HCT116 (cell line): ENCODE results near the gene DCLRE1B. TPM values are rescaled to one million over a fixed set of nuclear protein-coding genes. Genes with fewer than 3 reads are reported as not detected.

Experiments used
- ATAC-seq: fragments of 200-7000 bp; cut with Tn5 transposase; 2 replicates; pipeline ENCODE4 v1.9.1; 2020; ENCODE audit warnings: mild to moderate bottlenecking, moderate library complexity
- BruUV-seq: library from RNA; stranded (reverse); fragments of 400-500 nt; replicated peaks from 2 replicates; lab custom pipeline; 2021; lab: Mats Ljungman, UMichigan
- CTCF ChIA-PET: fragments of 300-600 bp; sonication (Branson Sonifier 250); formaldehyde crosslinking; loops from one replicate; lab custom pipeline; 2021; ENCODE audit warnings: antibody characterized with exemption; lab: Charles Lee
- POLR2A ChIA-PET: fragments of 300-600, 350-600 bp; sonication (Branson Sonifier 250); formaldehyde crosslinking; loops from one replicate; lab custom pipeline; 2021; ENCODE audit warnings: antibody characterized with exemption; lab: Charles Lee
- RAD21 ChIA-PET, 2 experiments: fragments of 300-600 bp; sonication (Branson Sonifier 250); formaldehyde crosslinking; loops; one replicate each; lab custom pipeline; 2023; ENCODE audit warnings: low total read pairs in 2 of 2; ENCODE audit not compliant: uncharacterized antibody in 2 of 2, unreplicated experiment in 2 of 2, low non-redundant PET in 1 of 2; lab: Charles Lee
- DNase-seq: peaks from one replicate; pipeline ENCODE4 v3.0.0-alpha.2; 2010; ENCODE audit warnings: low read depth, low spot score
- H2AFZ ChIP-seq: fragments of 200-600 bp; shearing (Covaris generic), sonication (generic); 2 replicates; pipeline ENCODE4 v1.6.1; 2017; ENCODE audit warnings: low read depth, mixed run types, mixed read lengths, antibody characterized with exemption, low read length; ENCODE audit not compliant: poor library complexity, severe bottlenecking
- H3K27ac ChIP-seq: 2 replicates; pipeline ENCODE4 v1.5.1; 2012; ENCODE audit warnings: low read depth, low read length
- H3K27me3 ChIP-seq: fragments of 200-600 bp; sonication (generic); 2 replicates; pipeline ENCODE4 v1.6.1; 2016; ENCODE audit warnings: mixed run types, low read length, mixed read lengths; ENCODE audit not compliant: insufficient read depth
- H3K36me3 ChIP-seq, 2 experiments: fragments of 200-500 bp in 1 of 2; fragments of 200-600 bp in 1 of 2; sonication (Bioruptor generic) in 1 of 2; sonication (generic) in 1 of 2; 2 replicates each; pipeline versions ENCODE4 v1.5.1 to v1.6.1; 2014 to 2016; ENCODE audit warnings: low read length in 2 of 2, inconsistent platforms in 1 of 2, mixed read lengths in 1 of 2, mixed run types in 1 of 2; ENCODE audit not compliant: insufficient read depth in 2 of 2, control insufficient read depth in 1 of 2
- H3K4me1 ChIP-seq, 2 experiments: fragments of 200-600 bp in 1 of 2; sonication (generic) in 1 of 2; 2 replicates each; pipeline versions ENCODE4 v1.5.1 to v1.6.1; 2012 to 2017; ENCODE audit warnings: low read length in 2 of 2, inconsistent platforms in 1 of 2, mild to moderate bottlenecking in 1 of 2, mixed read lengths in 1 of 2, mixed run types in 1 of 2, moderate library complexity in 1 of 2; ENCODE audit not compliant: insufficient read depth in 2 of 2, control insufficient read depth in 1 of 2
- H3K4me2 ChIP-seq: fragments of 200-600 bp; sonication (generic); 2 replicates; pipeline ENCODE4 v1.6.1; 2017; ENCODE audit warnings: mixed run types, low read length, mixed read lengths
- H3K4me3 ChIP-seq, 2 experiments: fragments of 200-600 bp in 1 of 2; sonication (generic) in 1 of 2; replicated peaks in 1 of 2; 2 replicates each; pipeline ENCODE4 v1.5.1; 2011 to 2016; ENCODE audit warnings: low read length in 2 of 2, control low read depth in 1 of 2, low read depth in 1 of 2, mild to moderate bottlenecking in 1 of 2, mixed read lengths in 1 of 2, mixed run types in 1 of 2
- H3K79me2 ChIP-seq: fragments of 200-600 bp; sonication (generic); 2 replicates; pipeline ENCODE4 v1.6.1; 2017; ENCODE audit warnings: mild to moderate bottlenecking, mixed run types, low read length, moderate library complexity, mixed read lengths; ENCODE audit not compliant: insufficient read depth
- H3K9ac ChIP-seq: fragments of 200-600 bp; sonication (generic); 2 replicates; pipeline ENCODE4 v1.6.1; 2016; ENCODE audit warnings: low read length, mixed read lengths
- H3K9me2 ChIP-seq: fragments of 200-600 bp; sonication (generic), shearing (Covaris generic); 2 replicates; pipeline ENCODE4 v1.6.1; 2017; ENCODE audit warnings: mixed run types, mild to moderate bottlenecking, moderate library complexity; ENCODE audit not compliant: insufficient read depth
- H3K9me3 ChIP-seq, 2 experiments: fragments of 200-500 bp in 1 of 2; fragments of 200-600 bp in 1 of 2; sonication (Bioruptor generic) in 1 of 2; sonication (generic) in 1 of 2; 2 replicates each; pipeline ENCODE4 v1.6.1; 2014 to 2017; ENCODE audit warnings: low read length in 2 of 2, mixed read lengths in 2 of 2, inconsistent platforms in 1 of 2, low read depth in 1 of 2, mild to moderate bottlenecking in 1 of 2, mixed run types in 1 of 2, moderate library complexity in 1 of 2; ENCODE audit not compliant: control insufficient read depth in 1 of 2, insufficient read depth in 1 of 2
- H4K20me1 ChIP-seq: fragments of 200-600 bp; sonication (generic), shearing (Covaris generic); 2 replicates; pipeline ENCODE4 v1.6.1; 2017; ENCODE audit warnings: mixed run types, mild to moderate bottlenecking, moderate library complexity; ENCODE audit not compliant: insufficient read depth
- ATF3 ChIP-seq: IDR thresholded peaks from 2 replicates; pipeline ENCODE4 v1.6.1; 2012
- EGR1 ChIP-seq: IDR thresholded peaks from 2 replicates; pipeline ENCODE4 v1.6.1; 2012; ENCODE audit warnings: low read depth
- EZH2phosphoT487 ChIP-seq: fragments of 200-600 bp; IDR thresholded peaks from 2 replicates; pipeline ENCODE4 v1.6.1; 2018; ENCODE audit warnings: antibody characterized with exemption, borderline replicate concordance
- FOSL1 ChIP-seq: IDR thresholded peaks from 2 replicates; pipeline ENCODE4 v1.6.1; 2012; ENCODE audit warnings: low read depth
- JUND ChIP-seq: IDR thresholded peaks from 2 replicates; pipeline ENCODE4 v1.6.1; 2012
- MAX ChIP-seq: IDR thresholded peaks from 2 replicates; pipeline ENCODE4 v1.6.1; 2012
- RAD21 ChIP-seq: IDR thresholded peaks from 2 replicates; pipeline ENCODE4 v1.6.1; 2012; ENCODE audit warnings: low read depth, mild to moderate bottlenecking
- REST ChIP-seq: IDR thresholded peaks from 2 replicates; pipeline ENCODE4 v1.6.1; 2012; ENCODE audit warnings: low read depth
- SRF ChIP-seq: IDR thresholded peaks from 2 replicates; pipeline ENCODE4 v1.6.1; 2012; ENCODE audit warnings: low read depth
- ZBTB33 ChIP-seq: IDR thresholded peaks from 2 replicates; pipeline ENCODE4 v1.6.1; 2011; ENCODE audit warnings: mild to moderate bottlenecking, low read length, moderate library complexity; ENCODE audit not compliant: insufficient replicate concordance; ENCODE audit errors: extremely low read depth
- ZFX ChIP-seq: fragments of 450-650 bp; IDR thresholded peaks from 2 replicates; pipeline ENCODE4 v1.6.1; 2017
- ZNF274 ChIP-seq: fragments of 200-500 bp; sonication (Bioruptor generic); IDR thresholded peaks from 2 replicates; pipeline ENCODE4 v1.6.1; 2014; ENCODE audit warnings: mild to moderate bottlenecking, low read depth, low read length, inconsistent platforms
- intact Hi-C: fragments of 100-400 bp; cut with micrococcal nuclease; formaldehyde crosslinking; loops from 2 replicates; pipeline ENCODE4 v1.10.0; 2022
- total RNA-seq: library from RNA; stranded (reverse); gene quantifications from one replicate; pipeline ENCODE4 v1.2.1, GENCODE V29; 2021; ENCODE audit not compliant: unreplicated experiment

The DCLRE1B gene
- total RNA-seq, 1 experiment from 2014 or later: 13.4 TPM

GRCh38 chr1:113917400-113918082 is 12.4 kb downstream of the DCLRE1B start:
- no peak for DNase-seq
- ChIA-PET CTCF (no interaction called here), RAD21 (no interaction called here), POLR2A (interaction anchor here (1.9 kb wide), 1 partner anchor 11 kb away, joined by 5 read pairs; no protein-coding TSS in a partner anchor)
- H3K4me3 ChIP-seq: no peak overlapping the region
- no peaks in the 10 kb centered on the region for H3K36me3 ChIP-seq
- no peaks in the 10 kb centered on the region for H3K9me2 ChIP-seq
- H2AFZ ChIP-seq: no peak overlapping the region
- H3K9ac ChIP-seq: no peak overlapping the region
- intact Hi-C loops: no loop called here
- no peaks in the 10 kb centered on the region for H4K20me1 ChIP-seq
- H3K27ac ChIP-seq: no peak overlapping the region
- H3K79me2 ChIP-seq: no peaks in the 10 kb centered on the region
- no TSS peak for BruUV-seq
- no peaks in the 10 kb centered on the region for H3K9me3 ChIP-seq
- no peak for ATAC-seq
- H3K27me3 ChIP-seq: no peaks in the 10 kb centered on the region
- H3K4me2 ChIP-seq: no peak overlapping the region
- TF ChIP-seq RAD21 (no peak), ATF3 (no peak), FOSL1 (no peak)
- no peaks in the 10 kb centered on the region for H3K4me1 ChIP-seq

- H3K4me1 ChIP-seq: no peaks in the 10 kb centered on the region
- no peaks in the 10 kb centered on the region for H3K9me3 ChIP-seq
- TF ChIP-seq MAX: no peak
- TF ChIP-seq EGR1: no peak
- no peak for TF ChIP-seq JUND
- no peak for TF ChIP-seq ZFX
- TF ChIP-seq ZNF274: no peak
- TF ChIP-seq EZH2phosphoT487: no peak
- TF ChIP-seq REST: no peak
- TF ChIP-seq SRF: no peak
- TF ChIP-seq ZBTB33: no peak
- no peak overlapping the region for H3K4me2 ChIP-seq
- no peaks in the 10 kb centered on the region for H3K79me2 ChIP-seq
- H3K4me3 ChIP-seq: no peak overlapping the region
- no peaks in the 10 kb centered on the region for H3K36me3 ChIP-seq
- CTCF ChIA-PET: no interaction called here
- no peak overlapping the region for H3K9ac ChIP-seq
- ATAC-seq (no peak), DNase-seq (no peak)
- no peaks in the 10 kb centered on the region for H3K9me2 ChIP-seq
- intact Hi-C loops: no loop called here
- RAD21 ChIA-PET: no interaction called here
- no peak overlapping the region for H3K27ac ChIP-seq
- no peak overlapping the region for H2AFZ ChIP-seq
- H3K27me3 ChIP-seq: no peaks in the 10 kb centered on the region
- no TSS peak for BruUV-seq
- no peaks in the 10 kb centered on the region for H4K20me1 ChIP-seq
- POLR2A ChIA-PET: no interaction called here
These were observed 13.1 kb downstream of the DCLRE1B start for GRCh38 chr1:113918243-113918642.
